T-helper 2 cell treated with Interferon-gamma antibody and Interleukin-4, amounts not matched to agents 100 ng/mL and 5 ng/mL, for 36 hours (primary cell): ENCODE data around the gene COL15A1. TPM values are rescaled to one million over a fixed set of nuclear protein-coding genes. Genes with fewer than 3 reads are reported as not detected.

Experiments used
- intact Hi-C: fragments of 100-400 bp; cut with micrococcal nuclease; formaldehyde crosslinking; loops from one replicate; pipeline ENCODE4 v1.15.1; 2023
- total RNA-seq: library from RNA; stranded (reverse); gene quantifications from 2 replicates; pipeline ENCODE4 v1.2.3, GENCODE V29; 2022

The COL15A1 gene
- total RNA-seq, 1 donor from 2014 or later, result 0.20 TPM

DNA sequence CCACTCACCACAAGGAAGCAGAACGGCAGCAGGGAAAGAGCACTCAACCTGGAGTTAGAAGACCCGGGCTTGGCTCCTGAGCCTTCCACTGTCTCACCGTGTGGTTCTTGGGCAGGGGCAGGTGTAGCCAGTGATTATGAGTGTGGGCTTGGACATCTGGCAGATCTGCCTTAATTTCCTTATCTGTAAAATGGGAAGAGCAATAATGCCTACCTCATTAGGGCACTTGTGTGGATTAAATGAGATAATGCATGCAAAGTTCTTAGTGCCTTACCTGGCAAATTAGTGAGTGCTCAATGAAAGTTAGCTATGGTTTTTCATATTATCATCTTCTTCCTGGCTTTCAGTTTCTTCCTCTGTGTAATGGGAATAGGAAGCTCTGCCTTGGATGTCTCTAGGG, 28.1 kb upstream of the COL15A1 start:
- intact Hi-C loops, result no loop called here

- intact Hi-C loops, result no loop called here
Measured at GRCh38 chr9:98916660-98917059, 27.0 kb upstream of the COL15A1 start.

DNA sequence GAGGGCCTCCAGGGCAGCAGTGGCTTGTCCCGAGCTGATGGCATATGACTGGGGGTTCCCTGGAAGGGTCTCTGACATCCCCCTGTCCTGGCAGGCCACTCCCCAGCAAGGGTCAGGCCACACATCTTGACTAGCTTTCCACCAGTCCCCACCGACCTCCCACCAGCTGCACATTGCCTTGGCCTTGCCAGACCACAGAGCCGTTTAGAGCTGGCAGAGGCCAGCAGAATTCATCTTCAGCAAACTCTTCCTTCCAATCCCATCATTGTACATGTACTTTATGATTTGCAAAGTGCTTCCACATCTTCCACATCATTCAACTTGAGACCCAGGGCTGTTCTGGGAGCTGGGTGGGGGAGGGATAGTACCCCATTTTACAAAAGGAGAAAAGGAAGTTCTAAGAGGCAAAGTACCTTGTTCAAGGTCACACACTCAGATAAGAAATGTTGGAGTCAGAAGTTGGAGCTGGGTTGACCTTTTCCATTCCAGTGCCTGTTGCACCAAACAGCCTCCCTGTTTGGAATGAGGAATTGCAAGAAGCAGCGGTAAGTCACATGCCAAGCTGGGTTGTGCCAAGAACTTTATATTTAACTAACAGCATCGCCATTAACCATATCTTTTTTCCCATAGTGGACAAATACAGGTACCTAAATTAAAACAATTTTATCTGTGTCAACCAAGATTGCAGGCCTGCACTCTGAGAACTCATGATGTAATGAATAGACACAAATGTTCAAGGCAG, 25.8 kb upstream of the COL15A1 start:
- intact Hi-C loops, result no loop called here

- intact Hi-C loops, result no loop called here
Measured at GRCh38 chr9:98921732-98922131, 22.0 kb upstream of the COL15A1 start.

GRCh38 chr9:98922721-98923435, 20.8 kb upstream of the COL15A1 start:
- intact Hi-C loops, result no loop called here

- intact Hi-C loops, result no loop called here
Measured at GRCh38 chr9:98923451-98924123, 20.1 kb upstream of the COL15A1 start.

- intact Hi-C loops, result no loop called here
Measured at GRCh38 chr9:98924946-98925820, 18.5 kb upstream of the COL15A1 start.

GRCh38 chr9:98925956-98926355, 17.8 kb upstream of the COL15A1 start:
- intact Hi-C loops, result no loop called here

- intact Hi-C loops, result no loop called here
Measured at GRCh38 chr9:98927724-98928123, 16.0 kb upstream of the COL15A1 start.

DNA sequence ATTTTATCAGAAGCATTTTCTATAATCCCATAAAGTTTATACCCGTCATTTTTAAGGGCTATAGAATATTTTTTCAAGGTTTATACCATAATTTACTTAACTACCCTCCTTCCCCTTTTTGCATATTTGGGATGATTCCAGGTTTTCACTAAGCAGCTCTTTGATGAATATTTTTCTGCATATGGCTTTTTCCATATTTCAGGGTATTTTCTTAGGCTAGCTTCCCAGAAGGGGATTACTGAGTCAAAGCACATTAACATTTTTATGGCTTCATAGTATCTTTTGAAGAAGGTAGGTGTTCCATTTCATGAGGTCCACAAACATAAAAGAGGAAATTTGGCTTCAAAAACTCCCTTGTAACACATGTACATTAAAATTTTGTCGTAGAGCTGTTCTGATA, 14.6 kb upstream of the COL15A1 start:
- intact Hi-C loops, result no loop called here

- intact Hi-C loops, result no loop called here
Measured at GRCh38 chr9:98929895-98930341, 13.8 kb upstream of the COL15A1 start.

DNA sequence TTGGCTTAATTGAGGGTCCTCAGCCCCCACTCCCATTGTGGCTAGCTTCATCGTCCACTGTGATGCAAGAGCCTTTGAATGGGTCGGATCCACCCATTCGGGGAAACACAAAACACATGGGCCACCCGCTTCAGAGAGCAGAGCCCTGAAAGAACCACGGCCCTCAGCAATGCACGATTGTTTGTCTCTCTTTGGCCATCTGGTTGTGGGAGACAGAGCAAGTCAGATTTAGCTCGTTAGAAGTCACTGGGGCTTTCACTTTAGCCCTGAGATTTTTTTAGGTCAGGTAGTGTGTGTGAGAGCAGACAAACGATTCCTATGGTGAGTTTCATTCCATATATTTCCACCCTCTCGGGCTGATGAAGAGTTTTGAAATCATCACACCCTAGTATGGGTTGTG, 12.9 kb upstream of the COL15A1 start:
- intact Hi-C loops, result no loop called here

- intact Hi-C loops, result no loop called here
Measured at GRCh38 chr9:98931600-98932389, 11.9 kb upstream of the COL15A1 start.

DNA sequence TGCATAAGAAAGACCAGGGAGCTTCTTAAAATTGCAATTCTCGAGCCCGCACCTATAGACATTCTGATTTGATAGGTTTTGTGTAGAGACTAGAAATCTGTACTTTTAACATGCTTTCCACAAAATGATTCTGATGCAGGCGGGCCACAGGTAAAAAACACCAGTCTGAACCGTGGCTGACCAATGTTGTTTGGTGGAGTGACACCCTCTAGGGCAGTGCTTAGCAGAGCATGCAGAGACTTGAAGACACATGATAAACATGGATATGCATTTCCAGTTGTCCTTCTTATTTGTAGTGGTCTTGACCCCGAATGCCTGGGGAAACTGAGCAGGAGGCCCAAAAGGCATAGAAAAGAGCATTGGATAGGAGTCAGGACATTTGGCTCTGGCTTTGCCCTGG, 10.5 kb upstream of the COL15A1 start:
- intact Hi-C loops, result no loop called here

GRCh38 chr9:98933890-98934289, 9.8 kb upstream of the COL15A1 start:
- intact Hi-C loops, result no loop called here

DNA sequence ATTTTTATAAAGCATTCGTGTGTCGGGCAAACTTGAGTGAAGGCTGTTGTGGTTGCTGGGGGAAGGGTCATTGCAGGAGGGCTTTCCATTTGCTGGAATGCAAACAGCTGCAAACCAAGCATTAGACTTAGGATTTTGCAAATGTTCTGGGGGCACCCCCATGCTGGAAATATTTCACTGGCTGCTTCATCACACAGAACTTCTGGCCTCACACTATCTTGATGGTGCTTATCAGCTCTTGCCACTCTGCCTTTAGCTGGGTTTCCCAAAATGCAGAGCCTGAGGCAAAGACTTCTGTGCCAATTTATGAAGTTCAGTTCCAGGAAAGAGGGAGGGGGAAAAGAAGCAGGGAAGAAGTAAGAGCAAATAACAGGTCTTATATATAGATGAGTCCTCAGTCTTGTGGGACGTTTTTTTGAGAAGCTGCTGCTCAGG, 8.6 kb upstream of the COL15A1 start:
- intact Hi-C loops, result no loop called here

GRCh38 chr9:98940276-98940675, 3.4 kb upstream of the COL15A1 start:
- intact Hi-C loops, result no loop called here

GRCh38 chr9:98941946-98942523, 1.7 kb upstream of the COL15A1 start:
- intact Hi-C loops, result no loop called here

- intact Hi-C loops, result no loop called here
Measured at GRCh38 chr9:98942906-98943681, 613 bp upstream of the COL15A1 start.
